ENCODE data around the gene CATSPERE.

DNA sequence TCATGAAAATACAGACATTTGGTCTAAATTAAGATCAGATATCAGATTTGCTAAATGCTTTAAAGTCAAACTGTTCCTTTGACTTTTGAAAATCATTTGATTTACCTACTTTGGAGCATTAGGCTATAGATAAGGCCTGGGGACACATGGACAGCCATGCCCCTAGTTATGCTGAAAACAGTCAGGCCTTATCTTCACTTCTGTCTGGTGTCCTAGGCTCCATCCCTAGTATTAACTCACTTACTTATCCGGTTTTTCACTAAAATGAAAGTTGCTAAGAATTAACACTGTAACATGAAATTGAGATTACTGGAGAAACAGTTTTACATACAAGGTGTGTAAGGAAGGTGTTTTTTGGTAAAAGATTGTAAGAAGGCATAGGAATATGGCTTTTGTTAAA, 4.5 kb upstream of the CATSPERE start:
- no peak for TF ChIP-seq POLR2A (IDR thresholded peaks at IDR 0.05)
- TF ChIP-seq, protein P1, sequence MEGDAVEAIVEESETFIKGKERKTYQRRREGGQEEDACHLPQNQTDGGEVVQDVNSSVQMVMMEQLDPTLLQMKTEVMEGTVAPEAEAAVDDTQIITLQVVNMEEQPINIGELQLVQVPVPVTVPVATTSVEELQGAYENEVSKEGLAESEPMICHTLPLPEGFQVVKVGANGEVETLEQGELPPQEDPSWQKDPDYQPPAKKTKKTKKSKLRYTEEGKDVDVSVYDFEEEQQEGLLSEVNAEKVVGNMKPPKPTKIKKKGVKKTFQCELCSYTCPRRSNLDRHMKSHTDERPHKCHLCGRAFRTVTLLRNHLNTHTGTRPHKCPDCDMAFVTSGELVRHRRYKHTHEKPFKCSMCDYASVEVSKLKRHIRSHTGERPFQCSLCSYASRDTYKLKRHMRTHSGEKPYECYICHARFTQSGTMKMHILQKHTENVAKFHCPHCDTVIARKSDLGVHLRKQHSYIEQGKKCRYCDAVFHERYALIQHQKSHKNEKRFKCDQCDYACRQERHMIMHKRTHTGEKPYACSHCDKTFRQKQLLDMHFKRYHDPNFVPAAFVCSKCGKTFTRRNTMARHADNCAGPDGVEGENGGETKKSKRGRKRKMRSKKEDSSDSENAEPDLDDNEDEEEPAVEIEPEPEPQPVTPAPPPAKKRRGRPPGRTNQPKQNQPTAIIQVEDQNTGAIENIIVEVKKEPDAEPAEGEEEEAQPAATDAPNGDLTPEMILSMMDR (IDR thresholded peaks at IDR 0.05), result no peak
